GM20000 (cell line): ENCODE measurements around the gene ALDH1B1.
A peak's percentile ranks its signal among the peaks of the same experiment; 100 is the strongest.

ENCODE experiments used
- DNase-seq: peaks from one replicate; pipeline ENCODE4 v3.0.0; 2012; ENCODE audit warnings: low spot score
- CTCF ChIP-seq: IDR thresholded peaks from 2 replicates; pipeline ENCODE4 v1.5.1; 2012; ENCODE audit warnings: mild to moderate bottlenecking, control low read depth; ENCODE audit errors: extremely low read depth, missing control alignments

The ALDH1B1 gene

GRCh38 chr9:38408719-38409118 is 16.2 kb downstream of the ALDH1B1 start:
- no peak for DNase-seq
- TF ChIP-seq CTCF: no peak

GRCh38 chr9:38412751-38413150 is 20.2 kb downstream of the ALDH1B1 start:
- no peak for DNase-seq
- TF ChIP-seq CTCF: no peak

GRCh38 chr9:38413283-38413682 is 20.8 kb downstream of the ALDH1B1 start:
- DNase-seq: no peak
- TF ChIP-seq CTCF: no peak

- TF ChIP-seq CTCF: no peak
- no peak for DNase-seq
These were observed 21.7 kb downstream of the ALDH1B1 start for GRCh38 chr9:38414040-38414723.

- no peak for DNase-seq
- TF ChIP-seq CTCF: no peak
These were observed 23.4 kb downstream of the ALDH1B1 start for GRCh38 chr9:38415856-38416255.

GRCh38 chr9:38416461-38416860 is 24.0 kb downstream of the ALDH1B1 start:
- TF ChIP-seq CTCF: no peak
- DNase-seq: no peak

- peak; percentile 63 for DNase-seq
- TF ChIP-seq CTCF: peak; percentile 46
These were observed 24.8 kb downstream of the ALDH1B1 start for GRCh38 chr9:38417003-38417945.
